Activated CD4-positive, alpha-beta T cell treated with anti-CD3 and anti-CD28 coated beads, Interleukin-2, amount 50 U/mL, for 16 hours (primary cell): ENCODE results near the gene PEPD.

Experiments
- DNase-seq: peaks from one replicate; pipeline ENCODE4 v3.0.0-alpha.2; 2020

The PEPD gene

DNA sequence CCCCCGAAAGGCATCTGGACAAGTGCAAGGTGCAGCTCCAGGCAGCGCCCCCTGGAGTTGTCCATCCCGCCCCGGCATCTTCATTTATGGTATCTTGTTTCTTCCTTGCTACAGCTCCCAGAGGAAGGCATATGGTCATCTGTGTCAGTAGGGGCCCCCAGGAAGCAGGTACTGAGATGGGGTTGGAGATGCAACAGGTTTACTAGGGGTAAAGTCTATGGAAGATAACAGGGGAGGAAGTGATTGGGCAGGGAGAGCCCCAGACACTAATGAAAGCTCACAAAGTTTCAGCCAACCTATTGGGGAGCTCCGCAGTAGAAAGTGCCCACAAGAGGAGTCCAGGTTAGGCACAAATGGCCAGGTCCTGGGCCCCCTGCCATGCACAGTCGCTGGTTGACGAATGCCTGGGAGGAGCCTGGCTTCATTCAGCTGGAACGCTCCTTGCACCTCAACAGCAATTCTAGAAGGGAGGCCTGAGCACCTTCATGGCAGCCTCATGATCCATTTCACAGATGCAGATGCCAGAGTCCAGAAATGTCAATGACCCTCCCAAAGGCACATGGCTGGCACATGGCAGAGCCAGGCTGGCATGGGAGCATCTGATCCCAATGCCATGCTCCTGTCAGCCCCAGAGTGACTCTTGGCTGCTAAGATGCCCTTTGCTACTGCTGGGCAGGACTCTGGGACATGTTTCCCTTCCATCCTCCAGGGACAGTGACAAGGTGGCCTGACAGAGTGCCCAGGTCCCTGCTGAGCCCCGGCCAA, 23.8 kb upstream of the PEPD start:
- DNase-seq, result no peak

DNA sequence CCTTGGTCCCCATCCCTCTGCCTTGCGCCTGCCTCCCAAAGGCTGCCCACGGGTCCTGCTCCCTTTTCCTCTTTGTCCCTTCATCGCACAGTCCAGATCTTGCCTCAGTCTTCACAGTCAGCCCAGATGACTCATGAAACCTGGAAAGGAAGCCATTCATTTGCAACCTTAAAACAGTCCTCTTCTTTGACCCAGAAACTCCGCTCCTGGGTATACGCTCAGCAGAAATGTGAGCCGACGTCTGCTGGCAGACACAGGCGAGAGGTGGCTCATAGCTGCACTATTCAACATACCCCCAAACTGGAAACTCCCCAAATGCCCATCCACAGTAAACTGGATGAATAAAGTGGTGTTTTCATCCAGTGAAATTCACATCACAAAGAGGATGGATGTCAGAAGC, 13.6 kb upstream of the PEPD start:
- DNase-seq, result no peak

DNA sequence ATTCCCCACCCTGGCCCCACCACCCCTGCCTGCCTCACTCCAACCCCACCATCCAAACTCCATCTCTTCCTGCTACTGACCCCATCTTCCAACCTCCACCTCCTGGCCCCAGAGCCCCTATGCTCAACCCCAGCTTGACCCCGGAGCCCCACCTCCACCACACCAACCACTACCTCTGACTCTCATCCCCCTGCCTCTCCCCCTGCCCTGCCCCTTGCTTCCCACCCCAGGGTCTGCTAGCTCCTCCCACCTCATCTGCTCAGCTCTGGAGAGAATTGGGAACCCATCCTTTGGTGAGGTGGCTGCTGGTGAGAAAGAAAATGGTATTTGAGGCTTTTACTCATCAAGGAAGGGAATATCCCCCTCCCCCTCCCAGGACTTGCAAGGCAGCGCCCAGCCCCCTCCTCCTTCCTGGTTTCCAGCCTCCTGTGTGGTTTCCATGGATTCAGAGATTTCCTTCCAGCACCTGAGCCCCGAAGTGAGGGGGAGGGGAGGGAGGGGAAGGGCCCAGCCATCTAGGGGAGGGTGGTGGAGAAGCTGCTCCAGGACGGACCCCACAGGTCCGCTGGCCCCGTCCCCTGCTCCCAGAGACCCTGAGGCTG, 11.4 kb upstream of the PEPD start:
- DNase-seq, result no peak

DNA sequence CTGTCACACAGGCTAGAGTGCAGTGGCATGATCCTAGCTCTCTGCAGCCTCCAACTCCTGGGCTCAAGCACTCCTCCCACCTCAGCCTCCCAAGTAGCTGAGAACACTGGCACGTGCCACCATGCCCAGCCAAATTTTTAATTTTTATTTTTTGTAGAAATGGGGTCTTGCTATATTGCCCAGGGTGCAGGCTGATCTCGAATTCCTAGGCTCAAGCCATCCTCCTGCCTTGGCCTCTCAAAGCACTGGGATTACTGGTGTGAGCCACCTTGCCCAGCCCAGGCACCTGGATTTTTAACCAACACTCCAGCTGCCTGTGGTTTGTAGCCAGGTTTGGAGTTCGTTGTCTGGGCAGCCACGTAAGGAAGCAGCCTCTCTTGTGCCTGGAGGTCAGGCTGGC, 9.3 kb upstream of the PEPD start:
- DNase-seq, result no peak

DNA sequence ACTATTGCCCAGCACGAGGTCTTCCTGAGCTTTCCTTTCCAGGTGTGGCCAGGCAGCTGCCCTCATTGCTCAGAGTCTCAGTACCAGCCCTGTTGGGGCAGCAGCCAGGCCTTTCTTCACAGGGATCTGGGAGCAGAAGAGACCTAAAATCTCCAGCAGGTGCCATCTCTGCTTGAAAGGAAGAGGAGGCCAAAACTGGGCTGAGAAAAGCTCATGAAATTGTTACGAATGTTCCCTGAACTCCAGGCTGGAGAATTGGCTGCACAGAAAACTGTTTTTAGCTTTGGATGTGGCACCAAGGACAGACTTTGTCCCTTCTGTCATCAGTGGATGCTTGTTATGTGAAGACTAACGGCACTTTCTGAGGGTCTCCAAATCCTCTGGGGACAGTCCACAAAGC, 8.7 kb upstream of the PEPD start:
- no peak for DNase-seq

DNA sequence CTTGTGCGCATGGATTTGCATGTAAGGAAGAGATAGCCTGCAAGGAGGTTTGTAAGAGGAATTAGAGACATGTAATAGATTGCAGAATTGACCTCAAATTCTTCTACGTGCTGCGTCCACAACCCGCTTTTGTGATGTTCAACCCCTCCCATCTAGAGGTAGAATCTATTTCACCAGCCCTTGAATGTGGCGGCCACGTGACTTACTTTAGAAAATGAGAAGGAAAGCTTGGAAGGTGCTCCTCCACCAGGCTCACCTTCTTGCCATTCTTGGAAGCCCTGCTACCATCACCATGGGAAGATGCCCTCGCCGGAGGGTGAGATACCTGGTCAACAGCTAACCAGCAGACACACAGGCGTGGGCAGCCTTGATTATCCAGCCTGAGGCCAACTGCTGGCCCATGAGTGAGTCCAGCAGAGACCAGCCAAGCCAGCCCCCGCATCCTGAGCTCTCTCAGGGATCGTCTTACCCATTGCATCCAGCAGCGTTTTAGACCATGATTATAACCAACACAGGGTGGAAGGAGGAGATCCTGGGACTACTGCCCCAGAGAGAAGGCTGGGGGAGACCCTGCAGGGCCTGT, 7.6 kb upstream of the PEPD start:
- no peak for DNase-seq

DNA sequence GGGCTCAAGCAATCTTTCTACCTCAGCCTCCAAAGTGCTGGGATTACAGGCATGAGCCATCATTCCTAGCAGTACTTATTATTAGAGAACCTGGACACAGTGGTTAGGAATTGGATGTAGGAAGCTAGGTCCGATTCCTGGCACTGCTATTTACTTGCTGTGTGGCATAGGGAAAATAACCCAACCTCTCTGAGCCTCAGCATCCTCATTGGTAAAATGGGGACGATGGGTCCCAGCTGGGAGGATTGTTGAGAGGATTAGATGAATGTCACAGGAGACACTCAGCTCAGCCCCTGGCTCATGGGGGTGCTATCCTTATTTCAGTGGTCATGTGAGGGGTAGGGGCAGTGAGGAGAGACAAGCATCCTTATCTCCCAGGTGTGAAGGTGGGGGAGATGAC, 6.8 kb upstream of the PEPD start:
- no peak for DNase-seq

DNA sequence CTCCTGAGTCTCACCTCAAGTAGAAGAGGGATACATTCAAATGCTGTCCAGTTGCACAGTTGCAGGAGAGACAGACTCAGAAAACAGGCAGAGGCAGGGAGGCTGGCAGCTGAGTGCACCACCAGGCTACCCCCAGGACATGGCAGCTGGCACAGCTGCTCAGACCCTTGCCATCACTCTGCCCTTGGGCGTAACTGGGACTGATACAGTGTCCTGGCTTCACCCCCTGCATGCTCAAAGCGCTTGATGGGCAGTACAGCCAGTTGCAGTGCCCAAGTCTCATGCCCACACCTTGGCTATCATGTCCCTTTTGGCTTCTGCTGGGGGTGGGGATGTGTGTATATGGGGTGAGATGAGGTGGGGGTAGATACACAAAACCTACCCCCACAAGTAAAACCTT, 5.5 kb upstream of the PEPD start:
- DNase-seq, result no peak

DNA sequence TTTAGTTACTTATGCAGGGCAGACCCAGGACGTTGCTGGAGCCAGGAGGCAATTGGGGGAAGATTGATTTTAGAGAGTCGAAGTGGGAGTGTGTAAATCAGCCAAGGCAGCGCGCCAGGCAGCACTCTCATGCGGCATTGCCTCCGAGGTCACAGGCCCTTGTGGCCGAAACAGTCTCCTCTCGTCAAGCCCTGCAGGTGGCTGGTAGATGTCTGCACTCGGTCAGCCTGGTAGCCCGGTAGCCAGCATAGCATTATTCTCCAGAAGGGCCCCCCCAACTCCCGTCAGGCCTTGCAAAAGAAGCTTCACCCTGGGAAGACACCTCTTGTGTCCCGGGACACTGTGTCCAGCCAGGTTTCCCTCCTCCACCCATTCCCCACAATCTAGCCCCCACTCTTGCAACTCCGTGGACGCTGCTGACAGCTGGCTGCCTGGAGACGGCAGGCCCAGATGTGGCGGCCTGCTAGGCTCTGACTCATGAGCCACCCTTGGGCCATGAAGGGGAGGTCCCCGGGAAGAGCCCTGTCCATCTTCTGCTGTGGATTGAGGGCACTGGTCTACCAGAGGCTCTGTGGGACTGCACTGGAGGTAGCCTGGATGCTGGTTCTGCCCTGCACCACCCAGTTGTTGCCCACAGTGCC, 2.6 kb upstream of the PEPD start:
- no peak for DNase-seq

DNA sequence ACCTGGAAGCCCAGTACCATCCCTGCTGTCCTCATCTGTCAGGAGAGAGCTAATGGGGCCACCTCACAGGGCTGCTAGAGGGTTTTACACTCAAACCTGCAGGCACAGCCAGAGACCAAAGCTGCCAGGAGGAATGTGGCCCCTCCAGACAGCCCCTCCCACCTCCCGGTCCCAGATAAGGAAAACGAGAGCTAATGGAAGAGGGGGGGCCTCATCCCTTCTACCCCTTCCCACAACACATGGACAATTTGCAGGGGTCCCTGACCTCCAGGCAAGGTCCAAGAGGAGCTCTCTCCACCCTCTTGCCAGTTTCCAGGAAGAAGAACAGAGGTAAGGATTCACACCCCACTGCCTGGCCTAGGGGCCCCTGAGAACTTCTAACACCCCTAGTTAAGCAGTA, 1.6 kb upstream of the PEPD start:
- no peak for DNase-seq

DNA sequence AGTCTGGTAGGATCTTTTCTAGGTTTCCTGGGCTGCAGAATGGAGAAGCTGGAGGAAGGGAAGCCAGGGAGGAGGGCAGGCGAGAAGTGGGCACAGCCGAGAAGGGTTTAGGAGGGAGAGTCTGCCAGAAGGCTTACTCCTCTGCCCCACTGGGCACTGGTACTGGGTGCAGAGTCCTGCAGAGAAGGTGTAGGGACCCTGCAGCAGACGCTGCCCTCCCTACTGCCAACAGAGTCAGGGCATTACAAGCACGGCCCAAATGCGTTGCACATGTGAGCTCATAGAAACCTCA, 726 bp upstream of the PEPD start:
- DNase-seq, result no peak

DNA sequence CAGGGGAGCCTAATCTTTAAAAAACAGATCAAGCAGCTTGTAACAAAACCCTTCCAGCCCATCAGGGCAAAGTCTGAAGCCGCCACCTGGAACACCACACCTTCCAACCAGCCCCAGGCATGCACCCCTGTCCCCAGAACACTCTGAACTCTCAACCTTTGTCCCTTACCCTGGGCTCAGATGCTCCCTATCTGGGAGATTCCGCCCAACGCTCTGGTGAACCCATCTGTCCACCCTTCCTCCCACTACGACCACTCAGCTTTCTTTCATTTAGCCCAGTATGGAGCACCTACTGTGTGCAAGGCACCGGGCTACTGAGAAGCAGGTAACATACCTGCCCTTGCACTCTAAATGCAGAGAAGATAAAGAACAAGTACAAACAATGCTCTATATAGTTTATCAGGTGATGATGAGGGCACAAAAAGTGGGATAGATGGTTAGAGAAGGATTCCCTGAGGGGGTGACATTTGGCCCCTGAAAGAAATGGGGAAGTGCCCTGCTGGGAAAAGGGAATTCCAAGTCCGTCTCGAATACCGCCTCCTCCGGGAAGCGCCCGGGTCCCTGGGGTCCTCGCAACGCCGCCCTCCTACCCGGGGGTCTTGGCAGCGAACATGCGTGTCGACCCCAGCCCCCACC, 629 bp downstream of the PEPD start:
- DNase-seq, result no peak

DNA sequence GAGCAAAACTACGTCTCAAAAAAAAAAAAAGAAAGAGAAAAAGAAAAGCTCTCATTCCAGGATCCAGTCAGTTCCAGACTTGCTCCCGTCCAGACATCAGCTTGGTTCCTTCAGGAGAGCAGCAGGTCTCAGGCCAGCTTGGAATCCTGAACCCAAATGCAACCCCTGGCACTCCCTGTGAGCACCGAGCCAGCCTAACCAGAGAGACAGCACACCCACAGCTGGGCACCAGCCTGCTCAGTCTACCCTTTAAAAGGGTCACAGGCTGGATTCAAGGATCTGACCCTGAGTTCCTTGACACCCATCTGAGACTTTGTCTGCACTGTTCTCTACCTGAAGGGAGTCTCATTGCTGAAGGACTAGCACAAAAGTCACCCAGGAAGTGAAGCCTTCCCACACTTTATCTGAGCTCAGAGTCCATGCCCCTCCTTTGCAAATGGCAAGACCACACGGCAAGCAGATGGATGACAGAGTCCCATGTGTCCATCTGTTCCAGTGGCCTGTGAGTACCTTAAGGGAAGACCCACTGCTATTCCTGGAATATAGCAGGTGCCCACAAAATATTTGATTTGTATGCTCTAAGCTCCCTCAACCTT, 1.4 kb downstream of the PEPD start:
- no peak for DNase-seq

DNA sequence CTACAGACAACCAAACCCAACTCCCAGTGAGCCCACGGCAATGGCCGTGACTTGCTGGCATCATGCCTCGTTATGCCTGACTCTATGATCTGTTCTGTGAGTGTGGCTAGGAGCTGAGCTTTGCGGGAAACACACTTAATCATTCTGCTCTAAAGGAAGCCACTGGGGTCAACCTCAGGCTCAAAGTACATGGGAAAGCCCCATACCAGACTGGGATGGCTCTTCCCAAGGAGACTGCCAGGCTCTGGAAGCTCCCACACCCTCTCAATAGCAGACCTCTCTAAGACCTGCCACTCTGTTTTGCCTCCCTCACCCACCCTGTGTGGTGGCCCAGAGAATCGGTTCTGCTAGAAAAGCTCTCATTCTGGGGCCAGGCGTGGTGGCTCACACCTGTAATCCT, 2.2 kb downstream of the PEPD start:
- DNase-seq, result no peak

DNA sequence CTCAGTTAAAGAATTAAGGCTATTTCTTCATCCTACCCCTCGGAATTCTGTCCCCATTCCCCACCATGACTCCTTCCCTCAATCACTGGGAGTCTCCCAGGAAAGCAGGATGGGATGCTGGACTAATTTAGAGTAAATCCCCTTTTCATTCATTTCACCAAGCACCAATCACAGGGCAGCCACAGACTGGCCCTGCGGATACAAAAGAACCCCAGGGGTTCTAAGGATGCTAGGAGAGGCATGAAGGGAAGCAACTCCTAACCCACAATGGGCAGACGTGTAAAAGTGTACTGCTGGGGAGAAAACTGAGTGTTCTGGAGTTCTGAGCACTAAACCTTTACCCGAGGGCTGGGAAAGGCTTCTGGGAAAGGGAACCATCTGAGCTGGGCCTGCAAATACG, 3.0 kb downstream of the PEPD start:
- DNase-seq, result no peak

DNA sequence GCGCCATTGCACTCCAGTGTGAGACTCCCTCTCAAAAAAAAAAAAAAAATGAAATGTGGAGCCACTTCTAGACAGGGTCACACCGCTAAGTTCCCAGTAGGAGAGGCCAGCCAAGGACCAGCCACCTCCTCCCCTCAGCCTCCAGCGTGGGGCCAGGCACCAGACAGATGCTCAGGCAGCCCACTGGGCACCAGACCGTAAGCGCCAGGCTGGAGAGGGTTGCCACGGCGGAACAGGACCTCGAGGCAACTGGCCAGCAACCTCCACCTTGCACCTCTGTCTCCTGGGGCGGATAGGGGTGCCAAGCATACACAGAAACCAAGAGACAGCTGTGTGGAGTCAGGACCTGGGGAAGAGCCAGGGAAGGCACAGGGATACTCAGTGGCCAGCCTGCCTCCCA, 3.7 kb downstream of the PEPD start:
- DNase-seq, result no peak

DNA sequence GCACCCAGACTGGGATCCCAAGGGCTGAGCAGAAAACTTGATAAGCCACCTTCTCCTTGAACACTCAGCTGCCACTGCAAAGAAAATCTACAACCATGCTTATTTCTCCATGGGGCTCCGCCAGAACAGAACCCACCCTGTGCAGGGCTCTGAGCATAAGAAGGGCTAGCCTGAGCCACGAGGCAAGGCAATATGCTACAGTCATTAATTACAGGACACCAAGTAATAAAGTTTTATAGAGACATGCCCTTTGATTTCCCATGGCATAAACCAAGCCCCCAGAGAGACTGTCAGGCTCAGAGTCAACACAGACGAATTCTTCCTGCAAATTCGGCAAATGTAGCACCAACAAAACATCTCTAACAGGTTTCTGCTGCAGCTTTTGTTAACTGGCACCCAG, 5.7 kb downstream of the PEPD start:
- no peak for DNase-seq

DNA sequence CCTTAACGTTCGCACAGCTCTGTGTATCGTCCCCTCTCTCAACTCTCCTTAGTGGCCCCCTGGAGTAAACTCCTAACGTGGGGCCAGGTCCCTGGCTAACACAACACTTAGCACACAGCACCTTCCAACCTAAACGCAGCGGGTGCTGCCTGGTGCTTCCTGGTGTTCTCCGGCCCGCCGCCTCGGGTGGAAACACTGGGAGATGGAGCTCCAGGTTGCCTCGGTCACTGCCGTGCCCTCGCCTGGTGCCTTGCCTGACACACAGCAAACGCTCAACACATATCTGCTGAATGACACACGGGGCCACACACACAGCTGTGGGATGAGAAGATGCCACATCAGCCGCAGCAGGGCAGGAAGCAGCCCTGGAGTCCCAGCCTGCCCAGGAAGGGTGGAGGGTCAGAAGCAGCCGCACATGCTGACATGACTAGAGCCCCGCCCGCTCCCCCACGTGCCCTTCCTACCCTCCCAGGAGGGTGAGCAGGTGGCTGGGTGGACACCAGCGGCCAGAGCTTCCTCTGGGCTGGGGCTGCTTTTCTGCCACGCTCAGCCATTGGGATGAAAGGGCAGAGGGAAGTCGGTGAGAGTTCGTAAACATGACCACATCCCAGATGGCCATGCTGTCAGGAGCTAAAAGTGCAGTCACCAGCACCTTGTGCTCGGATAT, 6.6 kb downstream of the PEPD start:
- peak; percentile 8 for DNase-seq

DNA sequence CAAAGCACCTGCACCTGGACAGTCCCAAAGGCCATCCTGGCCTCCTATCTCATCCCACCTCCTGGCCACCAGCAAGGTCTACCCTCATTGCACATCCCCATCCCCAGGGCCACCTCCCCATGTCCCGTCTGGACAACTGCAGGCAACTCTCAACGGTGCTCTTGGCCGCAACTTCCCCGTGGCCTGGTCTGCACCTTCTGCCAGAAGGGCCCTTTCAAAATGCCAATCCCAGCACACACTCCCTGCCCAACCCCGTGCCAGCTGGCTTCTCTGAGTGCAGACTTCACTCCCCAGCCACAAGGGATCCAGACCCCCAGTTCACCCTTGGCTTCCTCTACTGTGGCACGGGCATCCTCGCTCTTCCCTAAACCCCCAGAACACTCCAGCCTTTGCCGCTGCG, 8.2 kb downstream of the PEPD start:
- no peak for DNase-seq

DNA sequence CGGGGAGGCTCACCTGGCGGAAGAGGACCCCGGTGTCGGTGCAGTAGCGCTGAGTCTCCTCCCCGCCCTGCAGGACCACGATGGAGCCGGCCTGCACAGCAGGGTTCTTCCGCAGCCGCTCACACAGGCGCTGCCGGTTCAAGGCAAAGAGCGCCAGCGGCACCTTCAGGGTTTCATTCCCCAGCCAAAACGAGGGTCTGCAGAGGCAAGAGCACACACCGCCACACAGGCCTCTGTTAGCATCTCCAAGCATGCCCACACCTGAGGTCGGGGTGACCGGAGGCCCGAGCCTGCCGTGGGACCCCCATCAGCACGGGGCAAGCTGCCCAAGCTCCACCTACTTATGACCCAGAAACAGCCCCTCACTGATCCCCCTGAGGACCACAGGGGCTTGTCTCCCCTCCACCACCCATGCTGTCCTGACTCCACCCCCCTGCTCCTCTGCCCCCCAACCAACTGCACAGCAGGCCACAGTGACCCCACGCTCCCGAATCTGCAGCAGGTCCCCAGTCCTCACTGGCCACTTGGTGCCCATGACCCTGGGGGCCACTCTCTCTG, 8.9 kb downstream of the PEPD start:
- DNase-seq, result no peak

DNA sequence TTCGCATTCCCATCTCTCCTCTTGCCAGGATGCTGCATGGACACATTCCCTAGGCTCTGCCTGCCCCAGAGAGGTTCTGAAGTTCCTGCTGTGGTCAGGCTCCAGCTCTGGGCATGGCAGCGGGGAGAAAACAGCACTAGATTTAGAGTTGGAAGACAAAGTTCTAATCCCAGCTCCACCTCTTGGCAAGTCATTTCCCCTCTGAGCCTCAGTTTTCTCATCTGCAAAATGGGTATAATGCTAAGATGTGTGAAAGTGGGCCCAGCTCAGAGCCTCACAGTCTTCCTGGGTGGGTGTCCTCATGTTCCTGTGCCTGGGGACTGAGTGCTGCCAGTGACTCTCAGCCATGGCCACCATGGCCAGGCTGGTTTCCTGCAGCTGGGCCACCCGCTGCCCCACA, 9.6 kb downstream of the PEPD start:
- DNase-seq, result no peak

DNA sequence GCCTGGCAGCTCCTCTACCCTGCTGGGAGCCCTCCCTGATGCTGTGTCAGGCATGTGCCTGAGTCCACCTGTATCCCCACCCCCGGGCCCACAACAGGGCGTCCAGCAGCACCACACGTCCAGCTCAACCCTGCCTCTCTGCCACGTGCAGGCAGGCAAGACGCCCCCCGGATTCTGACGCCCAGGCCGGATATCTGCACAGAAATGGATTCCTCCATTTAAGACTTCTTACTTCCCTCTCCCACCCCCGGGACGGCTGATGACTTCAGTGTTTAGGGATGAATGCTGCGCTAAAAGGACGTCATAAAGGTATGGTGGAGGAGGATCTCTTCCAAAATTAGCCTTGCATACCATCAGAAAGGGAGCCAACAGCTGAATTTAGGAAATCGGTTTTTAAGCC, 10.2 kb downstream of the PEPD start:
- DNase-seq, result no peak
